Peyer's patch (tissue), 4 donors: Measurements from ENCODE around the gene GALNT2.

Source experiments
- CTCF ChIP-seq, 6 experiments: fragments of 450-650 bp in 4 of 6; fragments of 200-600 bp in 2 of 6; sonication (generic) in 1 of 6; IDR thresholded peaks; one replicate each; pipeline ENCODE4 v1.5.1; 2017 to 2019; ENCODE audit warnings: antibody characterized with exemption in 6 of 6, mild to moderate bottlenecking in 3 of 6, moderate library complexity in 1 of 6
- POLR2A ChIP-seq, 2 donors: fragments of 450-650 bp; IDR thresholded peaks; one replicate each; pipeline ENCODE4 v1.5.1; 2017; ENCODE audit warnings: antibody characterized with exemption in 2 of 2, mild to moderate bottlenecking in 2 of 2, moderate library complexity in 2 of 2

DNA sequence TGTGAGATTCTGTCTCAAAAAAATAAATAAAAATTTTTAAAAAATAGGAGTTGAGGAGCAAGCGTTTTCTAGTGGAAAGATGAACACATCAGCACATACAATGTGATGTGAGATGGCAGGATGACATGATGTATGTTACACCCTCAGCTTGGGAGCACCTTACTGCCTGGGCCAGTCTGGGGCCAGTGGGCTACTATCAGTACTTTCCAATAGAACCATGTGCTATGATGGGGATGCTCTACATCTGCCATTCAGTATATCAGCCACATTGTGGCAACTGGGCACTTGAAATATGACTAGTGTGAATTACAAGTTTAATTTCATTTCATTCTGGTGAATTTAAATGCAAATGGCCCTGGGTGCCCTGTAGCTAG, 203.1 kb downstream of the GALNT2 start:
- TF ChIP-seq CTCF (IDR thresholded peaks at IDR 0.05) (no peak), POLR2A (IDR thresholded peaks at IDR 0.05) (no peak)
